ENCODE data around the gene GRIFIN.

Gene GRIFIN

DNA sequence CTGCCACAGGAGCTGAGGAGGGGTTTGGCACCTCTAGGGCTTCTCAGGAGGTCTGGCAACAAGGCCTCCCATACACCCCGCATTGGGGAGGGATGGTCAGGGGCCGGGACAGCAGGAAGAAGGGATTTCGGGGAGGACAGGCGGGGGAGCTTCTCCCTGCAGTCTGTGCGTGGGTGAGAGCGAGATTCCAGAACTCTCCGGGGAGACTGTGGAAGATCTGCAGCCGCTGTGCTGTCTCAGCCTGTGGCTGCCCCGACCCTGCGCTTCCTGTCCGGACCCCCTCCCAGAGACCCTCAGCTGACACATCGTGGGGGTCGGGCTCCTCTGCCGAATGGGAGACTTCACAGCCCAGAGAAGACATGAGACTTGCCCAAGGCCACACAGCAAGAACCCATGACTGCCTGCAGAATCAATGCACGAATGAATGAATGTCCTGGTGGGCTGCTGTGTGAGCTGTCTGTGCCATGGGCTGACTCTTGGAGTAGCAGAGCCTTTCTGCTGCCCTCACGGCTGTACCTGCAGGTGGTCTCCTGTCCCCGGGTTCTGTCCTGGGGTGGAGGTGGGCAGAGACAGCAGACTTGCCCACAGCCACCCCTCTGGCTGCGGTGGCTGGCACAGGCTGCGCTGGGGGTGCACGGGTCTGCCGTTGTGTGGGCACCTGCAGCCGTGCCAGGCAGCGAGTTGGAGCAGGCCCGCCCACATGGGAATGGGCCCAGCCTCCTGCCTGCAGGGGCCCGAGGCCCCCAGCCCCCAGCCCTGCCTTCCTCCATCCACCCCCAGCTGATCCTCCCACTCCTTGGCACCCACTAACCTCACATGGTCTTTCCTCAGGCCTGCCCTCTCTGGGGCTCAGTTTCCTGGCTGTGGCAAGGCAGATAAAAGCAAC is 27.1 kb upstream of the GRIFIN start:
- H3K4me1 ChIP-seq (ENCODE audit: insufficient read depth, low read length) = peaks cover 20% of the 10 kb centered on the region
- no peak overlapping the region for H3K4me3 ChIP-seq (ENCODE audit: low read length)
- H3K27ac ChIP-seq (ENCODE audit: low read depth, low read length) = no peak overlapping the region
- H3K27me3 ChIP-seq (ENCODE audit: insufficient read depth, low read length) = no peaks in the 10 kb centered on the region
- no peaks in the 10 kb centered on the region for H3K9me3 ChIP-seq (ENCODE audit: insufficient read depth, low read depth, low read length)
- no peaks in the 10 kb centered on the region for H3K36me3 ChIP-seq (ENCODE audit: insufficient read depth, low read length)
- H3K9ac ChIP-seq (ENCODE audit: low read depth, low read length) = no peak overlapping the region
- WGBS = 90% methylated on average over 24 of the region's 25 CpGs

DNA sequence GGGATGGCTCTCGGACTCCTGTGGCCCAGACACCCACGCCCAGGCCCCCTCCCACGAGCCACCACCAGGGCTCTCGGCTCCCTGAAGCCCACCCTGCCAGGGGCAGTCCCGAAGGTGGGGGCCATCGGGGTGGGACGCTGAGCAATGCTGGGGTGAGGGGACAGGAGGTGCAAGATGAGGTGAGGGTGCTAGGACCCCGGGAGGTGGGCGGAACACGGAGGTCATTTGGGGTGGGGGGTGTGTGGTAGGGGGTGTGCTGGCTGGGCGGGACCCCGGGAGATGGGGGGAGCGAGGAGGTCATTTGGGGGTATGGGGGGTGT is 26.4 kb upstream of the GRIFIN start:
- Histone ChIP-seq H3K4me3 (ENCODE audit: low read length) (no peak overlapping the region), H3K27ac (ENCODE audit: low read depth, low read length) (no peak overlapping the region), H3K4me1 (ENCODE audit: insufficient read depth, low read length) (peaks cover 24% of the 10 kb centered on the region), H3K9me3 (ENCODE audit: insufficient read depth, low read depth, low read length) (no peaks in the 10 kb centered on the region), H3K9ac (ENCODE audit: low read depth, low read length) (no peak overlapping the region), H3K36me3 (ENCODE audit: insufficient read depth, low read length) (no peaks in the 10 kb centered on the region), H3K27me3 (ENCODE audit: insufficient read depth, low read length) (no peaks in the 10 kb centered on the region)
- WGBS = 92% methylated on average over 13 of the region's 13 CpGs

- Histone ChIP-seq H3K36me3 (ENCODE audit: insufficient read depth, low read length) (no peaks in the 10 kb centered on the region), H3K9me3 (ENCODE audit: insufficient read depth, low read depth, low read length) (no peaks in the 10 kb centered on the region), H3K27ac (ENCODE audit: low read depth, low read length) (no peak overlapping the region), H3K4me3 (ENCODE audit: low read length) (no peak overlapping the region), H3K9ac (ENCODE audit: low read depth, low read length) (no peak overlapping the region), H3K27me3 (ENCODE audit: insufficient read depth, low read length) (no peaks in the 10 kb centered on the region), H3K4me1 (ENCODE audit: insufficient read depth, low read length) (peaks cover 24% of the 10 kb centered on the region)
- WGBS = 93% methylated on average over 9 of the region's 9 CpGs
Measured at GRCh38 chr7:2501947-2502646, 25.9 kb upstream of the GRIFIN start.

DNA sequence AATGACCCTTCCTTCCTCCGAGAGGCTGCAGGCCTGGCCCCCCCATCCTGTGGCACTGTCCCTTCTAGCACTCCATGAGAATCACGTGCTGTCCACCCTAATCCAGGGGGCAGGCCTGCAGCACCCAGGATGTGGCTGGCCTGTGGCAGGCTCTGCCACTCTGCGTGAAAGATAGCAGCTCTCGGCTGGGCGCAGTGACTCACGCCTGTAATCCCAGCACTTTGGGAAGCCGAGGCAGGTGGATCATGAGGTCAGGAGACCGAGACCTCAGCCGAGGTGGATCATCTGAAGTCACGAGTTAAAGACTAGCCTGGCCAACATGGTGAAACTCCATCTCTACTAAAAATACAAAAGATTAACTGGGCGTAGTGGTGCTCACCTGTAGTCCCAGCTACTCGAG is 24.5 kb upstream of the GRIFIN start:
- no peak overlapping the region for H3K27ac ChIP-seq (ENCODE audit: low read depth, low read length)
- no peak overlapping the region for H3K4me3 ChIP-seq (ENCODE audit: low read length)
- peaks cover 24% of the 10 kb centered on the region for H3K4me1 ChIP-seq (ENCODE audit: insufficient read depth, low read length)
- H3K9me3 ChIP-seq (ENCODE audit: insufficient read depth, low read depth, low read length) = no peaks in the 10 kb centered on the region
- H3K36me3 ChIP-seq (ENCODE audit: insufficient read depth, low read length) = no peaks in the 10 kb centered on the region
- no peaks in the 10 kb centered on the region for H3K27me3 ChIP-seq (ENCODE audit: insufficient read depth, low read length)
- WGBS = 88% methylated on average over 12 of the region's 12 CpGs
- H3K9ac ChIP-seq (ENCODE audit: low read depth, low read length) = no peak overlapping the region

- Histone ChIP-seq H3K27ac (ENCODE audit: low read depth, low read length) (peak overlapping the region; percentile 78; the same call in 1 of the 2 replicates), H3K36me3 (ENCODE audit: insufficient read depth, low read length) (no peaks in the 10 kb centered on the region), H3K4me3 (ENCODE audit: low read length) (no peak overlapping the region), H3K9me3 (ENCODE audit: insufficient read depth, low read depth, low read length) (no peaks in the 10 kb centered on the region), H3K4me1 (ENCODE audit: insufficient read depth, low read length) (peaks cover 29% of the 10 kb centered on the region), H3K9ac (ENCODE audit: low read depth, low read length) (no peak overlapping the region), H3K27me3 (ENCODE audit: insufficient read depth, low read length) (no peaks in the 10 kb centered on the region)
- WGBS = 49% methylated on average over 27 of the region's 27 CpGs
Measured at GRCh38 chr7:2499719-2500430, 23.7 kb upstream of the GRIFIN start.

GRCh38 chr7:2499181-2499580 is 23.0 kb upstream of the GRIFIN start:
- Histone ChIP-seq H3K9ac (ENCODE audit: low read depth, low read length) (no peak overlapping the region; the same call in 1 of the 2 replicates), H3K27ac (ENCODE audit: low read depth, low read length) (peak overlapping the region; percentile 78; the same call in 1 of the 2 replicates), H3K4me3 (ENCODE audit: low read length) (no peak overlapping the region), H3K9me3 (ENCODE audit: insufficient read depth, low read depth, low read length) (no peaks in the 10 kb centered on the region), H3K36me3 (ENCODE audit: insufficient read depth, low read length) (no peaks in the 10 kb centered on the region), H3K4me1 (ENCODE audit: insufficient read depth, low read length) (peaks cover 29% of the 10 kb centered on the region), H3K27me3 (ENCODE audit: insufficient read depth, low read length) (no peaks in the 10 kb centered on the region)
- WGBS = 82% methylated on average over 7 of the region's 7 CpGs

GRCh38 chr7:2498708-2499107 is 22.5 kb upstream of the GRIFIN start:
- no peaks in the 10 kb centered on the region for H3K36me3 ChIP-seq (ENCODE audit: insufficient read depth, low read length)
- H3K27ac ChIP-seq (ENCODE audit: low read depth, low read length) = no peak overlapping the region
- no peak overlapping the region; the same call in 1 of the 2 replicates for H3K9ac ChIP-seq (ENCODE audit: low read depth, low read length)
- no peak overlapping the region for H3K4me3 ChIP-seq (ENCODE audit: low read length)
- 80% methylated on average over 6 of the region's 6 CpGs for WGBS
- H3K9me3 ChIP-seq (ENCODE audit: insufficient read depth, low read depth, low read length) = no peaks in the 10 kb centered on the region
- H3K4me1 ChIP-seq (ENCODE audit: insufficient read depth, low read length) = peaks cover 29% of the 10 kb centered on the region
- H3K27me3 ChIP-seq (ENCODE audit: insufficient read depth, low read length) = no peaks in the 10 kb centered on the region

GRCh38 chr7:2497500-2498336 is 21.5 kb upstream of the GRIFIN start:
- peaks cover 29% of the 10 kb centered on the region for H3K4me1 ChIP-seq (ENCODE audit: insufficient read depth, low read length)
- 57% methylated on average over 25 of the region's 25 CpGs for WGBS
- H3K9me3 ChIP-seq (ENCODE audit: insufficient read depth, low read depth, low read length) = no peaks in the 10 kb centered on the region
- no peaks in the 10 kb centered on the region for H3K36me3 ChIP-seq (ENCODE audit: insufficient read depth, low read length)
- no peak overlapping the region for H3K4me3 ChIP-seq (ENCODE audit: low read length)
- H3K27me3 ChIP-seq (ENCODE audit: insufficient read depth, low read length) = no peaks in the 10 kb centered on the region
- H3K27ac ChIP-seq (ENCODE audit: low read depth, low read length) = no peak overlapping the region; the same call in 1 of the 2 replicates
- no peak overlapping the region for H3K9ac ChIP-seq (ENCODE audit: low read depth, low read length)

DNA sequence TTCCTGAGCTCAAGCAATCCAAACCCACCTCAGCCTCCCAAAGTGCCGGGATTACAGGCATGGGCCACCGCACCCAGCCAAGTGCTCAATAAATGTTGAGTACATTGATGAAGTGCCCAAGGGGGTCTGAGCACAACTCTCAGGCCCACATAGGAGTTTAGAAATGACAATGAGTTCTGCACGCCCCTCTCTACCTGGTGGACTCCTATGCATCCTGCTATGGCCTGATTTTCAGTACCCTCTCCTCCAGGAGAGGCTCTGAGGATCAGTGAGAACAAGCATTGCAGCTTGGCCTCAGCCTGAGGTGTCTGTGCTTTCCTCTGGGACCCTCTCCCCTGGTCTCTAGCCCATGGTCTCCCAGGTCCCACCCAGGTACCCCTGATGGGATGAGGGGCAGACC is 20.9 kb upstream of the GRIFIN start:
- Histone ChIP-seq H3K27ac (ENCODE audit: low read depth, low read length) (no peak overlapping the region), H3K4me1 (ENCODE audit: insufficient read depth, low read length) (peaks cover 29% of the 10 kb centered on the region)
- WGBS = 94% methylated on average over 3 of the region's 3 CpGs

DNA sequence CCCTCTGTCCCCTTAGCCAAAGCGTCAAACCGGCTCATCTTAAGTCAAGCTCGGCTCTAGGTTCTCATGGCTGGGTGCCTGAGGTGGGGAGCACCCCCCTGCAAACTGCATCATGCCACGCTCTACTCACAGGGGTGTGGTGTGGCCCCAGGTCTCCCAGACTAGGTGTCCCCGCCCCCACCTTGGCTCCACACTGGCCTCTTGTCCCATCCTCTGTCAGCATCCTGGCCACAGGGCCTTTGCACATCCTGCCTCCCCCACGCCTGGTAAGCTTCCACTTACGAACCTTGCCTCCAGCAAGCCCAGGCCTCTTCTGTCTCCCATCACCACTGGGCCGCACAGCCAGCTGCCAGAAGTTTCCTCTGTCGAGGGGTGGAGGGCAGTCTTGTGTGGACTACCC is 20.2 kb upstream of the GRIFIN start:
- no peak overlapping the region for H3K4me3 ChIP-seq (ENCODE audit: low read length)
- H3K9me3 ChIP-seq (ENCODE audit: insufficient read depth, low read depth, low read length) = no peaks in the 10 kb centered on the region
- no peak overlapping the region for H3K9ac ChIP-seq (ENCODE audit: low read depth, low read length)
- no peaks in the 10 kb centered on the region for H3K36me3 ChIP-seq (ENCODE audit: insufficient read depth, low read length)
- 88% methylated on average over 9 of the region's 9 CpGs for WGBS
- no peaks in the 10 kb centered on the region for H3K27me3 ChIP-seq (ENCODE audit: insufficient read depth, low read length)
- H3K27ac ChIP-seq (ENCODE audit: low read depth, low read length) = no peak overlapping the region
- H3K4me1 ChIP-seq (ENCODE audit: insufficient read depth, low read length) = peaks cover 29% of the 10 kb centered on the region

More for the DNA sequence above, 20.9 kb upstream of the GRIFIN start:
- no peaks in the 10 kb centered on the region for H3K9me3 ChIP-seq (ENCODE audit: insufficient read depth, low read depth, low read length)
- no peak overlapping the region for H3K4me3 ChIP-seq (ENCODE audit: low read length)
- no peaks in the 10 kb centered on the region for H3K36me3 ChIP-seq (ENCODE audit: insufficient read depth, low read length)
- no peaks in the 10 kb centered on the region for H3K27me3 ChIP-seq (ENCODE audit: insufficient read depth, low read length)
- H3K9ac ChIP-seq (ENCODE audit: low read depth, low read length) = no peak overlapping the region

Measured in HUES64 (cell line).